Liver (tissue), 9 donors: ENCODE results near the gene LRMDA. TPM values are rescaled to one million over a fixed set of nuclear protein-coding genes. Genes with fewer than 3 reads are reported as not detected.

Experiments
- DNase-seq: peaks from one replicate; pipeline ENCODE4 v3.0.0-alpha.2; 2017; ENCODE audit warnings: low spot score
- H3K27ac ChIP-seq, 2 donors: one replicate each; pipeline ENCODE4 v1.7.0; 2013; ENCODE audit warnings: inconsistent platforms in 2 of 2, low read length in 2 of 2, control low read depth in 1 of 2, low read depth in 1 of 2, mild to moderate bottlenecking in 1 of 2
- H3K27me3 ChIP-seq, 4 donors: one replicate each; pipeline versions ENCODE4 v1.6.1 to v1.7.0; 2013; ENCODE audit warnings: low read length in 3 of 4, inconsistent platforms in 1 of 4, mild to moderate bottlenecking in 1 of 4, moderate library complexity in 1 of 4; ENCODE audit not compliant: control insufficient read depth in 4 of 4, insufficient read depth in 4 of 4
- H3K36me3 ChIP-seq, 4 donors: one replicate each; pipeline versions ENCODE4 v1.6.1 to v1.7.0; 2013; ENCODE audit warnings: low read length in 3 of 4, mild to moderate bottlenecking in 3 of 4, low read depth in 1 of 4, moderate library complexity in 1 of 4; ENCODE audit not compliant: control insufficient read depth in 4 of 4, insufficient read depth in 3 of 4
- H3K4me1 ChIP-seq, 4 donors: one replicate each; pipeline versions ENCODE4 v1.6.1 to v1.7.0; 2013; ENCODE audit warnings: low read length in 3 of 4, mild to moderate bottlenecking in 3 of 4, moderate library complexity in 1 of 4; ENCODE audit not compliant: control insufficient read depth in 4 of 4, insufficient read depth in 4 of 4
- H3K4me3 ChIP-seq, 3 donors: one replicate each; pipeline versions ENCODE4 v1.6.1 to v1.7.0; 2013; ENCODE audit warnings: low read length in 3 of 3, control low read depth in 1 of 3, low read depth in 1 of 3, mild to moderate bottlenecking in 1 of 3
- H3K9ac ChIP-seq, 2 donors: one replicate each; pipeline ENCODE4 v1.7.0; 2013; ENCODE audit warnings: low read length in 2 of 2, mild to moderate bottlenecking in 2 of 2, moderate library complexity in 2 of 2, control low read depth in 1 of 2, low read depth in 1 of 2
- H3K9me3 ChIP-seq, 4 donors: one replicate each; pipeline versions ENCODE4 v1.6.1 to v1.7.0; 2013; ENCODE audit warnings: low read length in 3 of 4; ENCODE audit not compliant: control insufficient read depth in 4 of 4
- HNF4G ChIP-seq: IDR thresholded peaks from 2 replicates; pipeline ENCODE4 v1.6.1; 2016; ENCODE audit warnings: antibody characterized with exemption
- JUND ChIP-seq, 2 donors: IDR thresholded peaks; 2 replicates each; pipeline ENCODE4 v1.6.1; 2016; ENCODE audit warnings: antibody characterized with exemption in 2 of 2
- NR2F2 ChIP-seq: IDR thresholded peaks from 2 replicates; pipeline ENCODE4 v1.6.1; 2016; ENCODE audit warnings: antibody characterized with exemption
- RXRA ChIP-seq, 2 donors: IDR thresholded peaks; 2 replicates each; pipeline ENCODE4 v1.6.1; 2017 to 2018; ENCODE audit warnings: antibody characterized with exemption in 2 of 2, mild to moderate bottlenecking in 1 of 2
- ZBTB33 ChIP-seq: IDR thresholded peaks from 2 replicates; pipeline ENCODE4 v1.6.1; 2016; ENCODE audit warnings: antibody characterized with exemption
- WGBS: extraction: QIAGEN DNeasy Blood & Tissue Kit; methylation state at CpG from one replicate; pipeline ENCODE4 v1.1.7; 2013; 5-methylcytosine and 5-hydroxymethylcytosine counted together
- polyA plus RNA-seq, 2 donors: library from polyadenylated mRNA; stranded (reverse) in 1 of 2; unstranded in 1 of 2; fragments of 200-250 nt in 1 of 2; fragments of >200 nt in 1 of 2; fragmentation: Nextera tagmentation in 1 of 2; extraction: Ambion mirVana in 1 of 2; gene quantifications; one replicate each; pipeline versions ENCODE4 v1.2.1 to v1.2.3, GENCODE V29; 2013 to 2015
- total RNA-seq, 2 donors: library from RNA; depleted of rRNA; stranded (reverse); fragments of >200 nt; gene quantifications; one replicate each; pipeline ENCODE4 v1.2.3, GENCODE V29; 2014
- TF ChIP-seq, protein P1 (sequence below): IDR thresholded peaks from 2 replicates; pipeline ENCODE4 v1.6.1; 2016; ENCODE audit warnings: antibody characterized with exemption
- TF ChIP-seq, protein P2 (sequence below): IDR thresholded peaks from 2 replicates; pipeline ENCODE4 v1.6.1; 2016; ENCODE audit warnings: antibody characterized with exemption
- donor health status: healthy.
- donor health status: healthy.
- donor health status: healthy.
- donor health status: healthy.
- donor health status: healthy.

LRMDA gene
- total and polyA plus RNA-seq, 4 donors = 7.9 to 15.8 (median 11.3) TPM

- TF ChIP-seq, protein P1, sequence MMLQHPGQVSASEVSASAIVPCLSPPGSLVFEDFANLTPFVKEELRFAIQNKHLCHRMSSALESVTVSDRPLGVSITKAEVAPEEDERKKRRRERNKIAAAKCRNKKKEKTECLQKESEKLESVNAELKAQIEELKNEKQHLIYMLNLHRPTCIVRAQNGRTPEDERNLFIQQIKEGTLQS = no peak
- TF ChIP-seq, protein P2, sequence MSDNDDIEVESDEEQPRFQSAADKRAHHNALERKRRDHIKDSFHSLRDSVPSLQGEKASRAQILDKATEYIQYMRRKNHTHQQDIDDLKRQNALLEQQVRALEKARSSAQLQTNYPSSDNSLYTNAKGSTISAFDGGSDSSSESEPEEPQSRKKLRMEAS = peak; percentile 40
- no peak for TF ChIP-seq JUND (IDR thresholded peaks at IDR 0.05)
- peak; percentile 56 for TF ChIP-seq ZBTB33
These were observed 29.6 kb upstream of the LRMDA start, which contains the start of gene ZNF503 (continued) for GRCh38 chr10:75401569-75402485.

DNA sequence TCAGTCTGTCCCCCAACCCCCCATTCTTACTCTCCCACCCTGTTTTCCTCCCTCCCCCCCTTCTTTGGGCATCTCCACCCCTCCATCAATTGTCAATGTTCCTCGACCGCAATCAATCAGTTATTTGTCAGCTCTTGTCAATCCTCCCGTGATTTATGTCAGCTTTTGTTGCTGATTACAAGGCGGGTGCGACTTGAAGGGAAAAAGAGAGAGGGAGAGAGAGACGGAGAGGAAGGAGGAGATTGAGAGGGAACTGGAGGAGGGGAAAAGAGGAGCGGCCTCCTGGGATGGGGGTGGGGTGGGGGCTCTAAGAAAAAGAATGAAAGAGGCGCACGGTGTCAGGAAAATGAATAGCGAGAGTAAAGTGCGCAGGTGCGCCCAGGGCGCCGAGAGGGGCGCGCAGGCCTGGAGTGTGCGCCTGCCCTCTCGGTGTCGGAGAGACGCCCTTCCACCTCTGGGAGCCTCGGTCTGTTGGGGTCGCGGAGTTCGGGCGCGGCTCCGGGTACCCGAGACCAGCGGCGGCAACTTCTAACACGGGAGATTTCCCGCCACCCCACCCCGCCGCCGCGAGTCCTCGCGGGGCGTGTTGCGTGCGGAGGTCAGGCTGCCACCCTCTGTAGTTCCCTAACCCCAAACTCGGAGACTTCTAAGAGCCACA, 28.8 kb upstream of the LRMDA start:
- DNase-seq = no peak
- Histone ChIP-seq H3K4me1 (peaks cover 7 to 28% (median 18%) of the 10 kb centered on the region in 4 donors), H3K9me3 (no peaks in the 10 kb centered on the region), H3K27ac (peak overlapping the region; percentile 95 to 97), H3K27me3 (no peaks in the 10 kb centered on the region), H3K9ac (peak overlapping the region; percentile 17 to 72), H3K4me3 (peak overlapping the region; percentile 74 to 88 (median 86)), H3K36me3 (no peaks in the 10 kb centered on the region)
- TF ChIP-seq, protein P1 = no peak
- TF ChIP-seq HNF4G (no peak), RXRA (IDR thresholded peaks at IDR 0.05) (no peak)
- under 1% methylated on average over 42 of the region's 42 CpGs for WGBS

DNA sequence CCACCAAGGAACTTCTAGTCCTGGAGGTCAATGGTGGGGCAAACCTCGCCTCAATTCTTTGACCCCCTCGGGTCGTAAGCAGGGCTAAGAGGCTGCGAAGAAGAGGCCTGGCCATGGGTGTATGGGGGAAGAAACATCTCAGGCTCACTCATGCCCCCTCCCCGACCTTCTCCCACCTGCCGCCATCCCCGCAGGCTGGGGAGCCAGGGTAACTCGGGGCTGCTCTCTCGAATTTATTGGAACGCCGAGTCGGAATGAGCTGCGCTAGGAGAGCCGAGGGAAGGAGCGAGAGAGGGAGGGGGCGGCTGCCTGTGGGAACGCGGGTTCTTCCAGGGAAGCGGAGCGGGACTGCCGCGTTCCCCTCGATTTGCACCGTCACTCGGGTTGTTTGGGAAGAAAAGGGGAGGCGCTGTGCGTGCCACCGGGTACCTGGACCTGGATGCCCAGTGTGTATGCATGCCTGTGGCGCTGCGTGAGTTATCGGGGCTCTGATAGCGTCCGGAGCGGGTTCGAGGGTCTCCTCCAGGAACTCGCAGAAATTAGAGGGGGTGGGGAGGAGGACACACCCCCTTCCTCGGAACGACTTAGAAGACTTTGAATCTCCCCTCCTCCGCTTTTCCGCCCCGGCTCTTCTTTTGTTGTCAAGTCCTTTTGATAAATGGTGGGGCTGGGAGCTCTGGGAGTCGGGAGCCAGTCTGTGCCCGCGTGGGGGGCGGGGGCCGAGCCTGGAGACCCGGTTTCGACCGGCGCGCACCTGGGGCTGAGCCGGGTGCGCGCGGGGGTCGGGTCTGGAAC, 28.1 kb upstream of the LRMDA start:
- peak overlapping the region; percentile 36 to 78 for H3K9ac ChIP-seq

More for the DNA sequence above, 28.1 kb upstream of the LRMDA start:
- Histone ChIP-seq H3K27me3 (no peaks in the 10 kb centered on the region), H3K9me3 (no peaks in the 10 kb centered on the region), H3K4me1 (peaks cover 7 to 27% (median 17%) of the 10 kb centered on the region in 4 donors), H3K36me3 (no peaks in the 10 kb centered on the region), H3K27ac (peak overlapping the region; percentile 95 to 97), H3K4me3 (peak overlapping the region; percentile 74 to 88 (median 86))
- TF ChIP-seq RXRA (IDR thresholded peaks at IDR 0.05) (peak in 1 of 2 donors; percentile 20), NR2F2 (no peak), JUND (IDR thresholded peaks at IDR 0.05) (no peak)
- no peak for DNase-seq
- WGBS = 1% methylated on average over 56 of the region's 56 CpGs
